GM19467 (cell line): ENCODE results near the gene DUSP8.

Experiments used
- ATAC-seq: cut with Tn5 transposase; IDR thresholded peaks from one replicate; pipeline ENCODE4 v1.9.1; 2021; ENCODE audit warnings: mild to moderate bottlenecking, moderate library complexity; ENCODE audit not compliant: unreplicated experiment

Gene DUSP8

GRCh38 chr11:1536065-1536843, 35.8 kb downstream of the DUSP8 start:
- no peak for ATAC-seq

GRCh38 chr11:1534682-1535081, 37.4 kb downstream of the DUSP8 start:
- no peak for ATAC-seq

GRCh38 chr11:1534171-1534570, 37.9 kb downstream of the DUSP8 start:
- ATAC-seq = no peak

- ATAC-seq = no peak
Observed at GRCh38 chr11:1533342-1533725, 38.7 kb downstream of the DUSP8 start.

GRCh38 chr11:1532606-1533341, 39.3 kb downstream of the DUSP8 start:
- no peak for ATAC-seq

- ATAC-seq = no peak
Observed at GRCh38 chr11:1532014-1532586, 40.0 kb downstream of the DUSP8 start.

GRCh38 chr11:1531449-1532013, 40.5 kb downstream of the DUSP8 start:
- ATAC-seq = no peak

- ATAC-seq = no peak
Observed at GRCh38 chr11:1530686-1531448, 41.2 kb downstream of the DUSP8 start.

- no peak for ATAC-seq
Observed at GRCh38 chr11:1529774-1530173, 42.3 kb downstream of the DUSP8 start.

GRCh38 chr11:1529286-1529685, 42.8 kb downstream of the DUSP8 start:
- ATAC-seq = no peak

GRCh38 chr11:1528710-1529109, 43.4 kb downstream of the DUSP8 start:
- ATAC-seq = no peak

- no peak for ATAC-seq
Observed at GRCh38 chr11:1526785-1527184, 45.3 kb downstream of the DUSP8 start.

GRCh38 chr11:1523779-1524178, 48.3 kb downstream of the DUSP8 start:
- ATAC-seq = no peak

GRCh38 chr11:1523077-1523476, 49.0 kb downstream of the DUSP8 start:
- ATAC-seq = no peak

- no peak for ATAC-seq
Observed at GRCh38 chr11:1522081-1522424, 50.0 kb downstream of the DUSP8 start.

GRCh38 chr11:1521382-1522080, 50.5 kb downstream of the DUSP8 start:
- peak; percentile 70 for ATAC-seq

GRCh38 chr11:1520663-1521267, 51.3 kb downstream of the DUSP8 start:
- no peak for ATAC-seq

GRCh38 chr11:1520209-1520662, 51.8 kb downstream of the DUSP8 start:
- ATAC-seq = no peak

GRCh38 chr11:1519028-1520010, 52.8 kb downstream of the DUSP8 start:
- no peak for ATAC-seq
